Muscle of leg (tissue), 11 donors: ENCODE data around the gene FOXN3. TPM values are rescaled to one million over a fixed set of nuclear protein-coding genes. Genes with fewer than 3 reads are reported as not detected.
A peak's percentile ranks its signal among the peaks of the same experiment; 100 is the strongest.

Experiments
- DNase-seq: peaks from one replicate; pipeline ENCODE4 v3.0.0; 2013
- H3K27ac ChIP-seq: one replicate; pipeline ENCODE4 v1.5.1; 2013; ENCODE audit warnings: mild to moderate bottlenecking, low read length, control low read depth
- H3K27me3 ChIP-seq: one replicate; pipeline ENCODE4 v1.6.1; 2013; ENCODE audit warnings: low read length; ENCODE audit not compliant: control insufficient read depth, insufficient read depth
- H3K36me3 ChIP-seq: one replicate; pipeline ENCODE4 v1.6.1; 2013; ENCODE audit warnings: low read length; ENCODE audit not compliant: control insufficient read depth, insufficient read depth
- H3K4me1 ChIP-seq: one replicate; pipeline ENCODE4 v1.6.1; 2013; ENCODE audit warnings: low read length; ENCODE audit not compliant: control insufficient read depth, insufficient read depth
- H3K4me3 ChIP-seq: one replicate; pipeline ENCODE4 v1.5.1; 2013; ENCODE audit warnings: low read length, control low read depth
- H3K9me3 ChIP-seq: replicated peaks from 2 replicates; pipeline ENCODE4 v1.6.1; 2013; ENCODE audit warnings: low read depth, low read length; ENCODE audit not compliant: control insufficient read depth
- WGBS: methylation state at CpG from one replicate; pipeline ENCODE4 v1.1.5; 2013; ENCODE audit warnings: missing lambda C conversion rate; ENCODE audit not compliant: insufficient coverage; 5-methylcytosine and 5-hydroxymethylcytosine counted together
- polyA plus RNA-seq, 8 donors: library from polyadenylated mRNA; unstranded; fragments of 120-200 nt; gene quantifications; one replicate each; pipeline versions ENCODE4 v1.2.1 to v1.2.3, GENCODE V29; 2013; ENCODE audit warnings: inconsistent platforms in 1 of 8, low replicate concordance in 1 of 8; ENCODE audit not compliant: insufficient read length in 8 of 8, insufficient read depth in 1 of 8
- total RNA-seq: library from RNA; stranded (reverse); fragments of 120-200 nt; gene quantifications from one replicate; pipeline ENCODE4 v1.2.4, GENCODE V29; 2013

The FOXN3 gene
- total and polyA plus RNA-seq, 9 donors: 43.4 to 79.2 (median 64.0) TPM

DNA sequence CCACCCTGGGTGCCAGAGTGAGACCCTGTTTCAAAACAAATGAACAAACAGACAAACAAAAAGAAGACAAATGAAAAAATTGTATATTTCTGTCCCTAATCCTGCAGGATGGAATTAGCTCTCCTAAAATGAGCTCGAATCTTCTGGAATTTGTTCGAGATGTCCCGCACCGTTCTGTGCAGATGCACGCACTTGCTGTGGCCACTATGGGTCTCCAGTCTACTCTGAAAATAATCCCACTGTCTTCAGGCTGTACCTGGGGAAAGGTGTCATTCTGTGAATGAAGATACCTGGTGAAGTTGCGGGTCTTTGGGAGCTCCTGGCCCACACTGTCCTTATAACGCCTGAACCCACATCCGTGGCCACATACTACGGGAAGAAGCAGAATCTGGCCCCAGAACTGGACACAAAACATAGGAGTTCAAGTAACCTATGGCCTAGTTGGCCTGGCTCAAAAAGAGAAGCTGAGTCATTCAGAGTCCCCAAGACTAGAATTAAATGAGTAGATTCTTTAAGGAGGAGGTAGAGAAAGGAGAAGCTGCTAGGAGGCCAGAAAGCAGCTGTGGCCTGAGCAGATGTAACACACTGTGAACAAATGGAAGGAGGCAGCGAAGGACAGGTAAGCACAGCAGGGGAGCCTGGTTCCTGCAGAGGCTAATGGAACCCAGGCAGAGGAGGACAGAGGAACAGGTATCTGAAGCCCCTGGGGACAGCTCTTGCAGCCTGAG lies 108.6 kb downstream of the FOXN3 start:
- Histone ChIP-seq H3K27ac (no peak overlapping the region), H3K9me3 (no peaks in the 10 kb centered on the region), H3K36me3 (peaks cover 7% of the 10 kb centered on the region), H3K4me1 (peaks cover 30% of the 10 kb centered on the region), H3K4me3 (no peak overlapping the region), H3K27me3 (no peaks in the 10 kb centered on the region)
- DNase-seq: peak; percentile 49
- 96% methylated on average over 9 of the region's 10 CpGs for WGBS

DNA sequence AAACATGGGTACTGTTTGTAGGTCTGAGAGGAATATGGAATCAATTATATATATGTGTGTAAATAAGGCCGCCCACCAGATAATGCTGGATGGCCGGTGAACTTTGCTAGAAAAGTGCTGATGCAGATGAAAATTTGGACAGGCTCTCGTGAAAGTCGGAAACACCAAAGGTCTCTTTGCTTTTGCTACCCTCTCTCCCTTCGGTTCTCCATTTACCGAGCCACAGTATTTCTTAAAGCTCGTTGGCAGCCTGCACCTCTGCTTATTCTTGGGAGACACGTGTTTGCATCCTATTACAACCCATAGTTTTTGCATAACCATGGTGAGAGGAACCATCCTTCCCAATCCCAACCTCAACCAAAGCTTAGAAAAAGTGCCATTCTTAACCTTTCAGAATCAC lies 109.6 kb downstream of the FOXN3 start:
- Histone ChIP-seq H3K4me1 (peaks cover 40% of the 10 kb centered on the region), H3K4me3 (no peak overlapping the region), H3K27me3 (no peaks in the 10 kb centered on the region), H3K36me3 (peaks cover 8% of the 10 kb centered on the region), H3K9me3 (no peaks in the 10 kb centered on the region), H3K27ac (no peak overlapping the region)
- WGBS: 38% methylated on average over 7 of the region's 8 CpGs
- peak; percentile 51 for DNase-seq

DNA sequence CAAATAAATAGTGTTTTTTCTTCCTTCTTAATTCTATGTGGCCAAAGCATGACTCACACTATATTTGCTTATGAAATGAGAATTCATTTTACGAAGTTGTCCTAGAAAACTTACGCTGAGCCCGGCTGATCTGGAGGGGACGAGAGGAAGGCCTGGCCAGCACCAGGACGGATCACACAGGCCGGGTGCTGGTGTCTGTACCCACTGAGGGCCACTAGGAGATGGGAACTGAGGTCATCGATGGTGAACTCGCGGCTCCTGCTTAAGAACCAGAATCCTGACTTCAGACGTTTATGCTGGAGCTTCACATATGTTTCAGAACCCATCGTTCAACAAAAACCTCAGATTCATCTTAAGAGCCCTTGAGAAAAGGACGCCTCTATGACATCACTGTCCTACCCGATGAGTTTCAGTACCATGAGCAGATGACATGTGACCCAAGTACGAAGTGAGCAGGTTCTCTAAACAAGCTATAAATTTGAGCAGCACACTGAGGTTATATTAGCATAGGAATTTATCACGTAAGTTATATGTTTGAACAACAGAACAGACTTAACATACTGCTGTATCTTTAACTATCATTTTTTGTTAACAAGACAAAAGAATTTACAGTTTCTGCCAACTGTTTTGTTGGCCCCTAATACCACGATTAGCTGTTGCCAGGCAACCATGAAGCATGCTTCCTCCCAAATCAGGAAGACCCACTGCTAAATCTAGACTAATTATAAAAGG lies 111.9 kb downstream of the FOXN3 start:
- DNase-seq: peak; percentile 93
- peaks cover 9% of the 10 kb centered on the region for H3K36me3 ChIP-seq
- H3K4me3 ChIP-seq: no peak overlapping the region
- no peaks in the 10 kb centered on the region for H3K9me3 ChIP-seq
- WGBS: 39% methylated on average over 12 of the region's 16 CpGs
- peaks cover 41% of the 10 kb centered on the region for H3K4me1 ChIP-seq
- no peaks in the 10 kb centered on the region for H3K27me3 ChIP-seq
- peak overlapping the region; percentile 99 for H3K27ac ChIP-seq

DNA sequence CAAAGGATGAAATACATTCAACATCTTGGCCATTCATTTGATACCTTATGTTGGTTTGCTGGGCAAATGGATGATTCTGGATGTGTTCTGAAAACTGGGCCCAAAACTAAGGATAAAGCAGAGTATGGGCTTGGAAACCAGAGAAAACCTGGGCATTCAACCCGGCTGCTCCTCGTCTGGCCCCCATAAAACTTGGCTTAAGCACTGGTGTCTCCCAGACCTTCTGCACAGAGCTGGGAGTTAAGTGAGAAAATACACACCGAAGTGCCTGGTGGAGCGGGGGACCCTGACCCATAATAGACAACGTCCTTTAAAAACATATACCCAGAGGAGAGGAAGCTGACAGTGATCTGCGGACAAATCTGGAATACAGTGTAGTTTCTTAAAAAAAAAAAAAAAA lies 112.5 kb downstream of the FOXN3 start:
- no peak overlapping the region for H3K4me3 ChIP-seq
- no peaks in the 10 kb centered on the region for H3K9me3 ChIP-seq
- H3K27ac ChIP-seq: peak overlapping the region; percentile 99
- peak; percentile 61 for DNase-seq
- WGBS: 8% methylated on average over 2 of the region's 6 CpGs
- no peaks in the 10 kb centered on the region for H3K27me3 ChIP-seq
- peaks cover 9% of the 10 kb centered on the region for H3K36me3 ChIP-seq
- peaks cover 42% of the 10 kb centered on the region for H3K4me1 ChIP-seq

DNA sequence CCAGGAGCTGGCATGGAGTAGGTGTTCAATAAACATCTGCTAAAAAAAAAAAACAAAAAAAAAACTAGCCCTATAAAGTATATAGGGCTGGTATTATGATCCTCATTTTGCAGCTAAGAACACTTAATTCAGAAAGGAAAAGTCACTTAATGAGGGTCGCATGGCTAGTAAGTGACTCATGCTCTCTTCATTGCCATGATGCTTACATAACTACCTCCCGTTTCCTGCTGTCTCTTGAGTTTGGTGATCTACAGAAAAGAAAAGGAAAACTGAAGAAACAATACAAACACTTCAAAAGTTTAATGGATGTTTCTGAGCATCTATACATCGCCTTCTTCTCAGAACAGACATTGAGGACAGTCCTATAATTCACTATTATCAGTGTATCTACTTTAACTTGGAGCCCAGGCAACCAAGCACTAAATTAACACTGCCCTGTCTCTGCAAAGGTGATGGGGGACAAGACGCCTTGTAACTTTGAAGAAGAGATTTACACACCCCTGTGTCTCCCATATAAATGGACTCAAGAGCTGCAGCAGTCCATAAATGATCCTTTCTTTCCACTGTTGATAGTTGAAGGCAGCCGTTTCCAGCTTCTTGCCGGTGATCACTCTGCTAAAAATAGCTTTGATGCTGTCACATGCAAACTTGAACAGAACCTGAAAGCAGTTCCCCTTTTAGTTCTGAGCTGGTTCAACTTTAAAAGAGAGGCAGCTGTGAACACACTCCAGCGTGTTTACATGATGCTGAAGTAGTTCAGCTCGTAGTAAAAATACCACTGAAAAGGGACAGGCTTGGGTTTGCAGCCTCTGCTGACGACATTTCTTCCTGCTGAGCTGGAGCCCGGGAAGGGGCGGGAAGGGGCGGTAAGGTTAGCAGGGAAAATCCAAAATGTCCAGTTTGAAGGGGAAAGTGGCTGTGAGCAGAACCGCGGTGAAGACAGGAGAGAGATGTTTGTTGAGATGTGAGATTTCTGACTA lies 113.3 kb downstream of the FOXN3 start:
- Histone ChIP-seq H3K36me3 (peaks cover 12% of the 10 kb centered on the region), H3K27me3 (no peaks in the 10 kb centered on the region), H3K4me1 (peaks cover 45% of the 10 kb centered on the region), H3K4me3 (no peak overlapping the region), H3K9me3 (no peaks in the 10 kb centered on the region), H3K27ac (peak overlapping the region; percentile 99)
- peak; percentile 97 for DNase-seq
- WGBS: 4% methylated on average over 7 of the region's 14 CpGs

DNA sequence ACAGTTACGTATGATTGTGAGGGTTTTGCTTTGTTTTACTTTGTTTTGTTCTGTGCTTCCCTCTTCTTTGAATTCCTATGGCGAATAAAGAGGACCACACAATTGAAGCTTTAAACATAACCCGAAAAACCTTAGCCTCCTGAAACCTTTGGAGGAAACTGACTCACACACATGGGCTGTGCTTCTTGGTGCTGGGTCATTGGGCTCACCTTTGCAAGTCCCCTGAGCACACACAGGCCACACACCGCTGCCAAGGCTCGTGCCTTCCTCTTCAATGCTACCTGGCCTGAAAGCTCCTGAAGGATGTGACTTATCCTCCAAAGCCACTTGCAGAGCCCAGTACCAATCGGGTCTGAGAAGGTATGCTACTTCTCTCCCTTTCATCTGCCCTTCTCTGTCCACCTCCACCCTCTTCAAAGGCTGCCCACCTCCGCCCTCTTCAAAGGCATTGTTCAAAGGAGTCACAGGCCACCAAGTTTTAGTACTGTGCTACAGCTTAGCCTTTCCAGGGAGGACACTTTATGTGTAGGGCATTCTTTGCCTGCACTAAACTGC lies 114.6 kb downstream of the FOXN3 start:
- no peak for DNase-seq
- no peaks in the 10 kb centered on the region for H3K27me3 ChIP-seq
- peaks cover 8% of the 10 kb centered on the region for H3K36me3 ChIP-seq
- peaks cover 44% of the 10 kb centered on the region for H3K4me1 ChIP-seq
- H3K4me3 ChIP-seq: no peak overlapping the region
- peak overlapping the region; percentile 99 for H3K27ac ChIP-seq
- no peaks in the 10 kb centered on the region for H3K9me3 ChIP-seq
- WGBS: 86% methylated on average over 5 of the region's 7 CpGs

DNA sequence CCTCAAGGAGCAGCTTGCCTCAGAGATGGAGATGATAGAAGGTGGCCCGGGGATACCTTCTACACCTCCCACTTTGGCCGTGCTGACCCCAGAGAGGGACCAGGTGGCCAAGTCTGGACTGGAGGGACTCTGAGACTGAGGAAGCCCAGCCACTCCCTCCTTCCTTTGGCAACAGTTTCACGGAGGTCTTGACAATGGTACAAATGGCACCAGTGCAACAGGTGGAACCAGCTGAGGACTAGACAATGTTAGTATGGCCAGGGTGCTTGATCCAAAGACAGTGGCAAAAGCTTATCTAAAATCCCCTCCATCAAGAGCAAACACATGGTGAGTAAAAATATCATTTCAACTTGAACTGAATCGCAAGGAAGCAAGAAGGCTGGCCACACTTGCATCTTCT lies 117.4 kb downstream of the FOXN3 start:
- H3K27me3 ChIP-seq: no peaks in the 10 kb centered on the region
- H3K9me3 ChIP-seq: no peaks in the 10 kb centered on the region
- H3K4me1 ChIP-seq: peaks cover 31% of the 10 kb centered on the region
- no CpG with 5 or more reads among the region's 4 CpGs for WGBS
- H3K36me3 ChIP-seq: peaks cover 11% of the 10 kb centered on the region
- no peak for DNase-seq
- H3K27ac ChIP-seq: no peak overlapping the region
- no peak overlapping the region for H3K4me3 ChIP-seq

DNA sequence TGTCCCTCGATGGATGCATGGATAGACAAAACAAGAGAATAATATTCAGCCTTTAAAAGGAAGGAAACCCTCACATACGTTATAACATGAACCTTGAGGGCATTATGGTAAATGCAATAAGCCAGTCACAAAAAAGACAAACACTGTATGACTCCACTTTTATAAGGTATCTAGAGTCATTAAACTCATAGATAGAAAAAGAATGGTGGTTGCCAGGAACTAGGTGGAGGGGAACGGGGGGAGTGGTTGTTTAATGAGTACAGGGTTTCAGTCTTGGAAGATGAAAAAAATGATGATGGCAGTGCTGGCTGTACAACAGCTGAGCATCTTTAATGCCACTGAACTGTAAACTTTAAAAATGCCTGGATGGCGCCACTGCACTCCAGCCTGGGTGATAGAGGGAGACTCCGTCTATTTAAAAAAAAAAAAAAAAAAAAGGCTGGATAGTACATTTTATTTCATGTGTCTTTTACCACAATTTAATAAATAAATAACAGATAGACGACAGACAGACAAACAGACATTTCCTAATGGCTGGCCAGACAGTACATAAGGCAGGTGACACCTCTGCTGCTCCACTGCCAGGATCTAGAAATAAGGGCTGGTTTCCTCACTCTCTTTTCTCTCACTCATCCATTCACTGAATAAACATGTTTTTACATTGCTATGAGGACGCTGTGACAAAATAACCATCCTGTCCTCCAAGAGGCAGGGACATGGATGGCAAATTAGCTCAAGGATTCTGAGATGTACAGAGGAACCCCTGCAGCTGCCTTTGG lies 118.8 kb downstream of the FOXN3 start:
- DNase-seq: no peak
- no peaks in the 10 kb centered on the region for H3K9me3 ChIP-seq
- no peak overlapping the region for H3K27ac ChIP-seq
- peaks cover 21% of the 10 kb centered on the region for H3K4me1 ChIP-seq
- H3K27me3 ChIP-seq: no peaks in the 10 kb centered on the region
- whole genome bisulfite sequencing: 100% methylated on average over 2 of the region's 7 CpGs
- peaks cover 11% of the 10 kb centered on the region for H3K36me3 ChIP-seq
- no peak overlapping the region for H3K4me3 ChIP-seq

DNA sequence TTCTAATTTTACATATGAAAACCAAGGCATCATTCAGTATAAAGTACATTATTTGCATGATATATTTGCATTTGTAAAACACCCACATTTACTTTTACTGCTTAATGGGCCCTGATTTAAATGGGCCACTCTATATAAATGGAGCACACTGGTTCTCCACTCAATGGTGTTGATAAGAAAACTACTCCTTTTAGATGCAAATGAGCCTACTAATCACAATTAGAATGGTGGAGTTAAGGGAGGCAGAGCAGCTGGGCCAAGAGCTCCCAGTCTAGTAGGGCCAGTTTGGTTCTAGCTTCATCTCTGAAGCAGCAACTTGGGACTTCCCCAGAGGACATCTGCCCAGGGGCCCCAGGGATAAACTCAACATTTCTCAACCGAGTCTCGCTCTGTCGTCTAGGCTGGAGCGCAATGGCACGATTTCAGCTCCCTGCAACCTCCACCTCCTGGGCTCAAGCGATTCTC lies 120.7 kb downstream of the FOXN3 start:
- Histone ChIP-seq H3K4me3 (no peak overlapping the region), H3K27me3 (no peaks in the 10 kb centered on the region)

More for the DNA sequence above, 120.7 kb downstream of the FOXN3 start:
- DNase-seq: no peak
- no peaks in the 10 kb centered on the region for H3K9me3 ChIP-seq
- no peak overlapping the region for H3K27ac ChIP-seq
- H3K36me3 ChIP-seq: peaks cover 9% of the 10 kb centered on the region
- H3K4me1 ChIP-seq: peaks cover 15% of the 10 kb centered on the region
- 81% methylated on average over 6 of the region's 6 CpGs for WGBS
